HT1080 (cell line): ENCODE results near the gene STAG1. TPM values are rescaled to one million over a fixed set of nuclear protein-coding genes. Genes with fewer than 3 reads are reported as not detected.
"Not testable (repeated sequence)": the region's sequence is repeated elsewhere in the genome, so short reads cannot be mapped to it uniquely, and the experiment has no call there.

Experiments
- DNase-seq: peaks from one replicate; pipeline ENCODE4 v3.0.0-alpha.2; 2015; ENCODE audit warnings: low read depth
- total RNA-seq: library from RNA; depleted of rRNA; stranded (reverse); fragments of >200 nt; shearing (Covaris generic); gene quantifications from 2 replicates; pipeline ENCODE4 v1.2.3, GENCODE V29; 2014

STAG1 gene
- total RNA-seq, 1 experiment from 2014 or later, result 35.9 TPM

DNA sequence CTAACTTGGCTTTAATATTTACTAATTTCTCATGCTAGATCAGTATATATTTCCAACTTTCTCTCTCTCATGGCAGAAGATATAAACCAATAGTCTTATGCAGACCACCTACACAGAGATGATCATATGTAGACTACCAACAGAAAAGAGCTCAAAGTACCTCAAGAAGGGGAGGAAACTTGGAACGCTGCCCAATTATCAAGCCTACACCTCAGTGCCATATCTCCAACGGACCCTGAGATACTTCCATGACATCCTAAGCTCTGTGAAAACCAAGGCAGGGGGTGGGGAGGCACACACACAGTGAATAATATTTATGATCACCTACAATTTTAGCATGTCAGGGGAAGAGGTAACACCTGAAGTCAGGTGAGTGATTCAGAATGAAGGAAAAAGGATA is 100.6 kb downstream of the STAG1 start:
- no peak for DNase-seq

DNA sequence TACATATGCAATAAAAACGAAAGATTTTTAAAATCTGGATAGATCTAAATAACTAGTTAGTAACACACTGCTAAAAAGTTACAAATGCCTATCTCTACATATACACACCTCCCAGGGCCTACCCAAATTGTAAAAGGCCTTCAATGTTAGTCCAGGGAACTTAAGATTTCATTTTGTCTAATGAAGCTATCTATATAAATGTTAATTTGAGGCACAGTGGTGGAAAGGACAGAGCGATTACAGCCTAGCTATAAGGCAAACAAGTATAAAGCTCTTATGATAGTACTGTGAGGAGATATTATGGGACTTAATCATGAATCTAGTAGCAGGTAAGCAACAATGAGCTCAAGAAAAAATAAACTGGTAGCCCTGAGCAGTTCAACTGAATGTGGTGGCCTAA is 101.7 kb downstream of the STAG1 start:
- DNase-seq, result no peak

DNA sequence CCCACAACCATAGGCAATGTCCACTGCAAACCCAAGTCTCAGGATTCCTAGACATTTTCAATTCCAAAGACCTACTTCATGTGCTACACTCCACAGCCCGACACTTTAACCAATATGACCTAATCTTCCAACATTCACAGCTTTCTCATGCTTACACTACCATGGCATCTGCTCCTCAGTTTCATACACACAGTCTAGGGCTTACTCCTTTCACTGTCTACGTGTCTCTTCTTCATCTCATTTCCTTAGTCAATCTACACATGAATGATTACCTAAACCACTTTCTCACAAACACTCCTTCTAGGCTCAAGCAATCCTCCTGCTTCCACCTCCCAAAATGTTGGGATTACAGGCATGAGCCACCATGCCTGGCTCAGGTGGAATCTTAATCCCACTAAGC is 106.3 kb downstream of the STAG1 start:
- no peak for DNase-seq

DNA sequence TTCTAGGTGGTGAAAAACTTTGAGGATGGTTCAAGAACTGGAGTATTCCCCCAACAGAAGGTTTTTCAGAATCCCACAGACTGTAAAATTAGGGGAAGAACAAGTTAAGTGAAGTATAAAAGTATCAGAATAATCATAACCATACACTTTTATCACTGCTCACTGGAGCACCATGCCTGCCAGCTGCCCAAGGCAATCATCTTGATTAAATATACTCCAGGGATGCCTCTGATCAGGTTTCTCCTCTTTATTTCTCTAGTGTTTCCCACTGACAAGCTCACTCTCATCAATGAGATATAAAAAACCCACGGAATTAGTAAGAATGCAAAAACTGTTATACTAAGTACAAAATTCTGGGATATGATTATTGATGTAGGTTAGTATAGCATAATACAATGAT is 108.0 kb downstream of the STAG1 start:
- no peak for DNase-seq

DNA sequence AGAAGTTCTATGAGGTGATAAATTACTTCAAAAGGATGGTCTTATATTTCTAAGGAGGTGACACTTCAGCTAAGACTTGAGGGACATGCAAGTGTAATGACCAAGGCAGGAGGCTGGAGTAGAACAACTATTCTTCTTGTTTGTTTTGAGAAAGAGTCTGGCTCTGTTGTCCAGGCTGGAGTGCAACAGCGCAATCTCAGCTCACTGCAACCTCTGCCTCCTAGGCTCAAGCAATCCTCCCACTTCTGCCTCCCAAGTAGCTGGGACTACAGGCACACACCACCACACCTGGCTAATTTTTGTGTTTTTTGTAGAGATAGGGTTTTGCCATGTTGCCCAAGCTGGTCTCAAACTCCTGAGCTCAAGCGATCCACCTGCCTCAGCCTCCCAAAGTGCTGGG is 108.8 kb downstream of the STAG1 start:
- DNase-seq, result not testable (repeated sequence)

DNA sequence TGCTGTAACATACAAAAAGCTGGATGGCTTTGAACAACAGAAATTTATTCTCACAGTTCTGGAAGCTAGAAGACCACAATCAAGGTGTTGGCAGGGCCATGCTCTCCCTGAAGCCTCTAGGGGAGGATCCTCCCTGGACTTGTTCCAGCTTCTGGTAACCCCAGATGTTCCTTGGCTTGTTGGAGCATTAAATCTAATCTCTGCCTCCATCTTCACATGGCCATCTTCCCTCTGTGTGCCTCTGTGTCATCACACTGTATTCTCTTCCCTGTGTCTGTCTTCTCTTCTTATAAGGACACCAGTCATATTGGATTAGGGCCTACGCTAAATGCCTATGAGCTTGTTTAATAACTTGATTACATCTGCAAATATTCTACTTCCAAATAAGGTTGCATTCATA is 109.5 kb downstream of the STAG1 start:
- DNase-seq, result no peak

DNA sequence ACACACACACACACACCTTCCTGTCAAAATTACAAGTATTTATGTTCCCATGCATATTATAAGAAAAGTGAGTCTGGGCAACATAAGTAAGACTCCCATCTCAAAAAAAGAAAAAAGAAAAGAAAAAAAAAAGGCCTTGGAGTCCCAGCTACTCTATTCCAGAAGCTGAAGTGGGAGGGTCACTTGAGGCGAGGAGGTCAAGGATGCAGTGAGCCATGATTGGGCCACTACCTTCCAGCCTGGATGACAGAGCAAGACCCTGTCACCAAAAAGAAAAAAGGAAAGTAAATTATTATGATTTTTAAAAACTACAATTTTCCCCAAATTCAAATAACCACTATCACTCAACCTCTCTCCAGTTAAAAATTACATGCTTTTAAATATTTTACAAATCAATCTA is 113.1 kb downstream of the STAG1 start:
- DNase-seq, result no peak

DNA sequence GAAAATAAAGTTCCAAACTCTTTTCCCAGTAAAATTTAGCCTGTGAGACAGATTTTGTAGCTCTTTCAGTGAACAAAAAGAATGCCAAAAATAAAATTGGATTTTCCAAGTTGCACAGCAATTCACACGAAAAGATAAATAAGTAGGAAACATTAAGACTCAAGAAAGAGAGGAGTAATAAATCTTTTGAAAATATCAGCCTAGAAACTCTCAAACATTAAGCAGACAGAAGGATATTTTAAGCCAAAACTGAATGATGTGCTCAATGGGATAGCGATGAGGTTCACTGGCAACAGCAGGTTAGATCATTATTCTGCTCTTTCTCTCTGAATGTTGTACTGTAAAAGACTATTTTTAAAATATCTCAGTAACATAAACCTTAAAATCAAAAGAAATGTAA is 115.0 kb downstream of the STAG1 start:
- DNase-seq, result no peak

DNA sequence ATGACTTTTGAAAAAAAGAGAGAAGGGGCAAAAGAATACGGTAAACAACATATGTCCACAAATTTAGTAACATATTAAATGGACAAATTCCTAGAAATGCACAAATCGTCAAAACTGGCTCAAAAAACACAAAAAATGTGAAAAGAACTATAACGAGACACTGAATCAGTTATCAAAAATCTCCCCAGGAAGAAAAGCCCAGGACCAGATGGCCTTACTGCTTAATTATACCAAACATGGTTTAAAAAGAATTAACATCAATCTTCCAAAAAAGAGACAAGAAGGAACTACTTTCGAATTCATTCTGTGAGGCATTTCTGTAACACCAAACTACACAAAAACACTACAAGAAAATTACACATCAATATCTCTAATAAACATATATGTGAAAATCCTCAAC is 117.4 kb downstream of the STAG1 start:
- DNase-seq, result no peak

DNA sequence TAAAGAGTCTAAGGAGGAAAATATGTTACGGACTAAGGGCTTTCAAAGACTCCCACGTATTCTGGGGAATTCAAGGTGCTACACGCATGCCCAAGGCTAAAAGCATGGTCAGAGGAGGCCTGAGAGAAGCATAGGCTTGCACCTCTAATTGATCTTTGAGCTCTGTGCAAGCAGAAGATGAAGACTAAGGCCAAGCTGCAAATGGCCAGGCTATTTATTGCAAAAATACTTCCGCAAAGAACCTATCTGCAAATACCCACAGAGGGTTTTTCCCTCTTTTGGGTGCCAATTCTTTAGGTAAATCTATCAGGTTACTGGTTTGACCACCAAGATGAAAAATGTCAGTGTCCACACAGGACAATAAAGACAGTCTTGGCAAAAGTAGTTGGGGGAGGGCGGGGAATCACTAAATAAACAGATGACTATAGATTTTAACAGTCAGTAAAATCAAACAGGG is 119.5 kb downstream of the STAG1 start:
- peak; percentile 68 for DNase-seq

DNA sequence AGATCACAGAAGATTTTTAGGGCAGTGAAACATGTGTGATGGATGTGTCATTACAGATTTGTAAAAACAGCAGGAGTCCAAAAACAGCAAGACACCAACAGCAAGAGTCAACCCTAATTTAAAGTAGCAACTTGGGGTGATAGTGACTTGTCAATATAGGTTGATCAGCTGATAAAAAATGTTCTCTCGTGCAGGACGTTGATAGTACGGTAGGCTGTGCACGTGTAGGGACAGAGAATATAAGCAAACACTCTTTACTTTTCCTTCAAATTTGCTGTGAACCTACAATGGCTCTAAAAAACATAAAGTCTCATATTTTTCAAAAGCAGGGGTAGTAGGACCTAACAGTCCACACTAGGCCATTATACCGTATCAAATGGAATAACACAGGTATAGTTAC is 120.8 kb downstream of the STAG1 start:
- DNase-seq, result no peak

DNA sequence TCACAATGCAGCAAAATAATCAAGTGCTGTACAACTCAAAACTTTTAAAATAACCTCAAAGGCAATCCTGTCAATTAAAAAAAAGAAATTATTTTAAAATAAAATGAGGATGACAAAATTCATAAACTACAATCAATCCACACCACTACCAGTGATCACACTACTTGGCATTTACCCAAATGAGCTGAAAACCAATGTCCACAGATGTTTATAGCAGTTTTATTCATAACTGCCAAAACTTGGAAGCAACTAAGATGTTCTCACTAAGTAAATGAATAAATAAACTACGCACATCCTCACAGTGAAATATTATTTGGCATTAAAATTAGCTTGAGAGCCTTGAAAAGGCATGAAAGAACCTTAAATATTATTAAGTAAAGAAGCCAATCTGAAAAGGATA is 121.3 kb downstream of the STAG1 start:
- DNase-seq, result no peak

DNA sequence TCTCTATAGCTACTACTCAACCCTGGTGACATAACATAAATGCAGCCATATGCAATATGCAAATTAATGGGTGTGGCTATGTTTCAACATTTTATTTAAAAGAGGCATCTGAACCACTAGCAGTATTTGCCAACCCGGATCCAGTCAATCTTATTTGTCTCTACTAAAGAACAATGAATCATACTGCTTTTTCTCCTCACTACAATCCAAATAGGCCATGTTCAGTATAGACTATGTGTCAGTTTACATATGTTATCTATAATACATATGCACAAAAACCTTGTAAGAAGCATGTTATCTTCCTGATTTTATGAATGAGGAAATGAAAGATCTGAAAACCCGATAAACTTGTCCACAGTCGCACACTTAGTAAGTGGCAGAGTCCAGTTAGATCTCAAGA is 125.7 kb downstream of the STAG1 start:
- DNase-seq, result no peak

DNA sequence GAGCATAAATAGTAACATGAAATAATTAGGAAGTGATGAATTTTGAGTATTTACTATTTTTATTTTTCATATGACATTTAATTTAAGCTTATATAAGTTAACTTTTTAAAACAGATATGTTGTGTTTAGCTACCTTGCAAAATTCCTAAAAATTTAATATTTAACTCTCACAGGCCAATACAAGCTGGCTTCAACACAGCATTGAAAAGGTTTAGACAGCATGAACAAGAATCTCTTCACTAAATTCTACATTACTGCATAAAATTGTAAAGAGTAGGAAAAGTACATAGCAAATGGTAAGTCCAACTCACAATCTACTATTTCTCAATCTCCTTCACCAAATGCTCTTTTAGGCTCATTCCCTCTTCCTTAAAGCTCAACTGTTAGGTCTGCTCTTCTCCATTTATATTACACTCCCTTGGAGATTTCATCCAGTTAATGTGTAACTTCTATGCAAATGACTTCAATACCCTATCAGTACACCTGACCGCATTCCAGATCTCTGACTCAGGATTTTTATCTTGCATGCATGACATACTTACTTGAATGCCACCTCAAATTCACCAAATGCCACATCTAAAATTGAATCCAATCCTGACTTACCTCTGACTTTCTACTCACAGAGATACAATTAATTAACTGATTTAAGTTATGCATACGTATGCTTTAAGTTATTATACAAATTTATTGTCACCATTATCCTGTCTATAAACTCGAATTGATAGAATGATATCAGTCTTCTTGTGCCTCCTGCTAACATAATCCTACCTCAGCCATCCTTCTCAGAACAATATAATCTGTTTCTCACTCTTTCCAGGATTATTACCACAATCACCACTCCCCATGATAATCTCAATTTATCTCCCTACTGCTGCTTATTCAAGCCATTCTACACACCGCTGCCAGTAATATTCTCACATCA is 127.0 kb downstream of the STAG1 start:
- peak; percentile 42 for DNase-seq

DNA sequence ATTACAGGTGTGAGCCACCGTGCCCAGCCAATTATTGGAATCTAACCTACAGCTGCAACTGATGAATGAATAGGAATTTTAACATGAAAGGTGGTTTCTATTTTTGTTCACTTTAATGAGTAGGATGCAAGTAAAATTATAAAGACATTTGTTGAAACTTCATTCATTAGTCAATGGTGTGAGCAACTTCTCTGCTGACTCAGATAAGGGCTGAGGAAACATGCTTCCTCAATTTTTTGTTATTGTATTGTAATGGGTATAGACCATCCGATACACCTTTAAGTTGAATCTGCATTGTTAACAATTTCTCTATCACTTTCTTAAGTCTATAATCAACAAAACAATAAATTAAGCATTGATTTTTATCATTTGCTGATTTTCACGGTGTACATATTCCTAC is 127.8 kb downstream of the STAG1 start:
- DNase-seq, result no peak

DNA sequence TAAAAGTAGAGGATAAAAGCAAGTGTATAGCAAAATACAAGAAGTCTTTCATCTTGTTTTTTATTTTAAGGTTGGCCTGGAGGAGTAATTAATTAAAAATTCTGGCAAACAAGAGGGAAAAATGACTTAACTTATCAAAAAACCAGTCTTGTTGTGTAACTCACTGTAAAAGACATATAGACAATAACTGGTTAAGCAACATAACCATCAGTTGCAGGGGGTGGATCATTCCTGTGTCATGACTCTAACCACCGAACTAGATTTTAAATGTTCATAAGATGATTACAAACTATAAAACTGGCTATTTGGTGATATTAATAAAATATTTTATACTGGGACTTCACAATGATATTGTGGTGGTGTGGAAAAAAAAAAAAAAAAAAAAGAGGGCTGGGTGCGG is 130.6 kb downstream of the STAG1 start:
- no peak for DNase-seq

DNA sequence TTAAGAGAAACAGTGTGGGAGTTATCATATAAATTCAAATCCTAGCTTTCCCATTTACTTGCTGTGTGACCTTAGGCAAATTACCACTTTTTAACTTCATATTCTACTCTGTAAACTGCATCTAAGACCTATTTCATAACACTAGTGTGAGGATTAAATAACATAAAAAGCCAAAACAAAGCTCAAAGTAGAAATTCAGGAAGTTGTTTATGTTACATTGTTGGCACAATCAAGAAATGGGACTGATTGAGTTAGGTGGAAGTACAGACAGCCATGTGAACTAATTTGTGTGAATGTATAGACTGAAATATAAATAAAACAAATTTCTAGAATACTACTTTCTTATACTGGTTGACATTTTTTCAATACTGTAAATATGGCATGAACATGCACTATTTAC is 131.7 kb downstream of the STAG1 start:
- no peak for DNase-seq

DNA sequence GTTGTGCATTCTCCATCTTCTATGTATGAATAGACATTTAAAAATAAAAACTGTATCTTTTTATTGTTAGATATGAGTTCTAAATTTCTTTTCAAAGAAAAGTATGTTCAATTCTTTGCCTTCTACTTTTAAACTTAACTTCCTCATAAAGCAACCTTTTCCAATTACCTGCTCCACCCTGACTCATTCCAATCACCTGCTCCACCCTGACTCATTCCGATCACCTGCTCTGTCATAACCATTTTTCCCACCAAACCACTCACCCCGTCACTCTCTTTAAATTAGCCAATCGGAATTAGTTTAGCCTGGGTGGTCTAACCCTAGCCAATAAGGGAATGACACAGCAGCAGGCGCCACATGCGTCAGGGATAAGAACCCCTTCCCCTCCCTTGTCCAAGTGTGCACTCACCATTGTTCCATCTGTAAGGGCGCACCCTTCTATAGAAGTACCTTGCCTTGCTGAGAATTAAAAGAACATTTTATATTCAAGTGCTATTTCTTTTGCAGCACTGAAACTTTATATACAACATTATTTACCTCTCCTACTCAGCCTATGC is 134.1 kb downstream of the STAG1 start:
- not testable (repeated sequence) for DNase-seq

DNA sequence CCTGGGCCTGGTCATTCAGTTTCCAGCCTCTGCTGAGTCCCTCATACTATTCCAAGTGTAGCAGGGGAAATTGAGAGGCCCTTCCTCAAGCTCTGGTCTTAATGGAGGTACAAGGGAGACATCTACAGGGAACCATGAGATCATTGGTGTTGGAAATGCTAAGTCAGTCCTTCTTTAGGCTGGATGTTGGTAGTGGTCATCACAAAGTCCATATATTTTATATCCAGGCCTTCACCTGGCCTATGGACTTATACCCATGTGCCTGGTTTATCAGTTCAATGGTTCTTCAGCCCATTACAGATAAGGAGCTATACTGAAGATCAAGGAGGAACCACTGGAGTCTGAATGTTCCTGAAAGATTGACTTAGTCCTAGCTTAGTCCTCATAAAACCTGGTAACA is 135.0 kb downstream of the STAG1 start:
- DNase-seq, result no peak

DNA sequence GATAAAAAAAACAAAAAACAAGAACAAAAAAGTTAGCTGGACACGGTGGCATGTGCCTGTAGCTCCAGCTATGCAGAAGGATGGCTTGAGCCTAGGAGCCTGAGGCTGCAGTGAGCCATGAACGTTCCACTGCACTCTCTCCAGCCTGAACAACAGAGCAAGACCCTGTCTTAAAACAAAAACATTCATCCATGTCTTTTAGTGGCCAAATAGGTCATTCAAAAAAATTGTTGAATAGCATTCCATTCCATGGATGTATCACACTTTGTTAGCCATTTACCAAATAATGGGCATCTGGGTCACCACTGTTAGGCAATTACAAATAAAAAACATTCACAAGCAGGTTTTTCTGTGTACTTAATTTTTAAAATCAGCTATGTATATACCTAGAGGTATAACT is 139.7 kb downstream of the STAG1 start:
- no peak for DNase-seq

DNA sequence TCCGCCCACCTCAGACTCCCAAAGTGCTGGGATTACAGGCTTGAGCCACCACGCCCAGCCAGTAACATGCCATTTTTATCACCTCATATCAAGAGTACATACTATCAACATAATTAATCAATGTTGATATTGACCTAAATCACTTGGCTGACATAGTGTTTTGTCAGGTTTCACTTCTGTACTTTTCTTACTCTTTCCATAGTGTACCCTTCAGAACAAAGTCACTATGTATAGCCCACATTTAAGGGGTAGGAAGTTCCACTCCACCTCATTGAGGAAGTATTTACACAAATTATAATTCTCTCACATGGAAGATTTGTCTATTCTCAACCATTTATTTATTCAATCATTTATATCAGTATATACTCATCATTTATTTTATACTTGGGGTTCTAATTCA is 145.2 kb downstream of the STAG1 start:
- no peak for DNase-seq

DNA sequence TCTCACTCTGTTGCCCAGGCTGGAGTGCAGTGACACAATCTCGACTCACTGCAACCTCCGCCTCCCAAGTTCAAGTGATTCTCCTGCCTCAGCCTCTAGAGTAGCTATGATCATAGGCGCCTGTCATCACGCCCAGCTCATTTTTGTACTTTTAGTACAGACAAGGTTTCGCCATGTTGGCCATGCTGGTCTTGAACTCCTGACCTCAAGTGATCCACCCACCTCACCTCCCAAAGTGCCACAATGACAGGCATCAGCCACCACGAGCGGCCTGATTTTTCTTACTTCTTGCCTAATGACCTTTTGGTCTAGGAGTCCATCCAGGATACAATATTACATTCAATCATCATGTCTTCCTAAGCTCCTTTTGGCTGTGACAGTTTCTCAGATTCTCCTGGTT is 146.0 kb downstream of the STAG1 start:
- not testable (repeated sequence) for DNase-seq

DNA sequence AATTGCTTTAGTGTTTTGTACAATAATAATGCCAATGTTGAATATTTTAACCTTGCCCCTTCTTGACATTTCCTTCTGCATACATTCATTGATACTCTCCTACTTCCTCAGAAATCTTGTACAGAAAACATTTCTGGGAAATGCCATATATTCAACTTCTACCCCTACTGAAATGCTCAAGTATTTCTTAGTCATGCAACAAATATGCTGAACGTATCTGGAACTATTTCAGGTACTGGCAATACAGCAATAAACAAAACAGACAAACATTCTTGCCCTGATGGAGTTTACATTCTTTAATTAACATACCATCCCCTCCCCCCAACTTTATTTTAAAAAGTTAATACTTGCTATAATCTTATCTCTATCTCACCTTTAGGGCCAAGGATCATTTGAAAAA is 147.2 kb downstream of the STAG1 start:
- DNase-seq, result peak; percentile 38
